Mesodermal cell (in vitro differentiated cells): ENCODE measurements around the gene SETD2.
A peak's percentile ranks its signal among the peaks of the same experiment; 100 is the strongest.

ENCODE experiments used
- H3K27ac ChIP-seq: 2 replicates; pipeline ENCODE4 v1.7.0; 2013; ENCODE audit warnings: mild to moderate bottlenecking, low read depth, low read length, moderate library complexity; ENCODE audit not compliant: severe bottlenecking
- H3K36me3 ChIP-seq: 2 replicates; pipeline ENCODE4 v1.7.1; 2013; ENCODE audit warnings: mild to moderate bottlenecking, low read length, moderate library complexity; ENCODE audit not compliant: control insufficient read depth, insufficient read depth
- H3K4me1 ChIP-seq: one replicate; pipeline ENCODE4 v1.7.1; 2013; ENCODE audit warnings: mild to moderate bottlenecking, low read length; ENCODE audit not compliant: insufficient read depth, control insufficient read depth, poor library complexity, severe bottlenecking
- H3K4me3 ChIP-seq: 2 replicates; pipeline ENCODE4 v1.7.0; 2013; ENCODE audit warnings: low read length, control low read depth, mild to moderate bottlenecking; ENCODE audit not compliant: insufficient read depth, poor library complexity, severe bottlenecking; ENCODE audit errors: extremely low read depth
- H3K9me3 ChIP-seq: 2 replicates; pipeline ENCODE4 v1.7.1; 2013; ENCODE audit warnings: mild to moderate bottlenecking, low read length, moderate library complexity; ENCODE audit not compliant: control insufficient read depth
- WGBS, 2 experiments: methylation state at CpG; one replicate each; pipeline ENCODE4 v1.1.5; 2013; ENCODE audit warnings: missing lambda C conversion rate in 2 of 2; ENCODE audit not compliant: insufficient coverage in 2 of 2; 5-methylcytosine and 5-hydroxymethylcytosine counted together

The SETD2 gene

GRCh38 chr3:47102081-47102600 is 61.8 kb downstream of the SETD2 start:
- 92 to 93% methylated on average over 6 of the region's 6 CpGs for WGBS, 2 experiments
- Histone ChIP-seq H3K9me3 (no peaks in the 10 kb centered on the region), H3K4me1 (peaks cover 8% of the 10 kb centered on the region), H3K4me3 (no peak overlapping the region), H3K36me3 (peaks cover 47% of the 10 kb centered on the region), H3K27ac (no peak overlapping the region)

- peaks cover 15% of the 10 kb centered on the region for H3K4me1 ChIP-seq
- H3K27ac ChIP-seq = no peak overlapping the region
- WGBS, 2 experiments = 100% methylated on average over 1 of the region's 2 CpGs; no CpG with 5 or more reads in 1 of the 2 experiments
- no peak overlapping the region for H3K4me3 ChIP-seq
- H3K9me3 ChIP-seq = no peaks in the 10 kb centered on the region
- peaks cover 60% of the 10 kb centered on the region for H3K36me3 ChIP-seq
Observed at GRCh38 chr3:47098910-47099309, 65.0 kb downstream of the SETD2 start.

GRCh38 chr3:47097864-47098263 is 66.0 kb downstream of the SETD2 start:
- Histone ChIP-seq H3K36me3 (peaks cover 61% of the 10 kb centered on the region), H3K4me1 (peaks cover 15% of the 10 kb centered on the region), H3K9me3 (no peaks in the 10 kb centered on the region), H3K27ac (peak overlapping the region; percentile 36), H3K4me3 (no peak overlapping the region)
- WGBS, 2 experiments = 100% methylated on average over 1 of the region's 5 CpGs; no CpG with 5 or more reads in 1 of the 2 experiments

- peaks cover 59% of the 10 kb centered on the region for H3K36me3 ChIP-seq
- WGBS, 2 experiments = 60 to 86% methylated on average over 1 of the region's 1 CpG
- no peak overlapping the region for H3K4me3 ChIP-seq
- peak overlapping the region; percentile 79 for H3K27ac ChIP-seq
- no peaks in the 10 kb centered on the region for H3K9me3 ChIP-seq
- peaks cover 15% of the 10 kb centered on the region for H3K4me1 ChIP-seq
Observed at GRCh38 chr3:47096959-47097358, 67.0 kb downstream of the SETD2 start.

GRCh38 chr3:47092090-47092489 is 71.8 kb downstream of the SETD2 start:
- H3K27ac ChIP-seq = no peak overlapping the region
- peaks cover 6% of the 10 kb centered on the region for H3K4me1 ChIP-seq
- H3K9me3 ChIP-seq = no peaks in the 10 kb centered on the region
- peaks cover 51% of the 10 kb centered on the region for H3K36me3 ChIP-seq
- WGBS, 2 experiments = 100% methylated on average over 1 of the region's 3 CpGs
- H3K4me3 ChIP-seq = no peak overlapping the region

- Histone ChIP-seq H3K27ac (no peak overlapping the region), H3K4me1 (no peaks in the 10 kb centered on the region), H3K36me3 (peaks cover 53% of the 10 kb centered on the region), H3K4me3 (no peak overlapping the region), H3K9me3 (no peaks in the 10 kb centered on the region)
- 85 to 100% methylated on average over 1 to 2 of the region's 2 CpGs for WGBS, 2 experiments
Observed at GRCh38 chr3:47089630-47090029, 74.3 kb downstream of the SETD2 start.

GRCh38 chr3:47086071-47086470 is 77.8 kb downstream of the SETD2 start:
- Histone ChIP-seq H3K4me1 (peaks cover 3% of the 10 kb centered on the region), H3K27ac (no peak overlapping the region), H3K4me3 (no peak overlapping the region), H3K36me3 (peaks cover 67% of the 10 kb centered on the region), H3K9me3 (no peaks in the 10 kb centered on the region)
- 86 to 100% methylated on average over 2 to 6 of the region's 7 CpGs for WGBS, 2 experiments

GRCh38 chr3:47083786-47084185 is 80.1 kb downstream of the SETD2 start:
- Histone ChIP-seq H3K9me3 (no peaks in the 10 kb centered on the region), H3K4me1 (peaks cover 3% of the 10 kb centered on the region), H3K27ac (no peak overlapping the region), H3K4me3 (no peak overlapping the region), H3K36me3 (peaks cover 80% of the 10 kb centered on the region)
- 100% methylated on average over 1 to 2 of the region's 3 CpGs for WGBS, 2 experiments

- H3K4me3 ChIP-seq = no peak overlapping the region
- peaks cover 3% of the 10 kb centered on the region for H3K4me1 ChIP-seq
- no peaks in the 10 kb centered on the region for H3K9me3 ChIP-seq
- no peak overlapping the region for H3K27ac ChIP-seq
- H3K36me3 ChIP-seq = peaks cover 83% of the 10 kb centered on the region
- no CpG with 5 or more reads among the region's 1 CpG for WGBS, 2 experiments
Observed at GRCh38 chr3:47082519-47082918, 81.4 kb downstream of the SETD2 start.

GRCh38 chr3:47079432-47079831 is 84.5 kb downstream of the SETD2 start:
- H3K4me1 ChIP-seq = peaks cover 3% of the 10 kb centered on the region
- H3K9me3 ChIP-seq = no peaks in the 10 kb centered on the region
- H3K36me3 ChIP-seq = peaks cover 82% of the 10 kb centered on the region
- no peak overlapping the region for H3K4me3 ChIP-seq
- no peak overlapping the region for H3K27ac ChIP-seq

GRCh38 chr3:47073685-47074084 is 90.2 kb downstream of the SETD2 start:
- Histone ChIP-seq H3K36me3 (peaks cover 71% of the 10 kb centered on the region), H3K9me3 (no peaks in the 10 kb centered on the region)
- WGBS, 2 experiments = no CpG with 5 or more reads among the region's 2 CpGs

More at GRCh38 chr3:47073685-47074084, 90.2 kb downstream of the SETD2 start:
- H3K4me1 ChIP-seq = no peaks in the 10 kb centered on the region
- no peak overlapping the region for H3K27ac ChIP-seq
- H3K4me3 ChIP-seq = no peak overlapping the region
